ENCODE results near the gene CBFA2T3.

DNA sequence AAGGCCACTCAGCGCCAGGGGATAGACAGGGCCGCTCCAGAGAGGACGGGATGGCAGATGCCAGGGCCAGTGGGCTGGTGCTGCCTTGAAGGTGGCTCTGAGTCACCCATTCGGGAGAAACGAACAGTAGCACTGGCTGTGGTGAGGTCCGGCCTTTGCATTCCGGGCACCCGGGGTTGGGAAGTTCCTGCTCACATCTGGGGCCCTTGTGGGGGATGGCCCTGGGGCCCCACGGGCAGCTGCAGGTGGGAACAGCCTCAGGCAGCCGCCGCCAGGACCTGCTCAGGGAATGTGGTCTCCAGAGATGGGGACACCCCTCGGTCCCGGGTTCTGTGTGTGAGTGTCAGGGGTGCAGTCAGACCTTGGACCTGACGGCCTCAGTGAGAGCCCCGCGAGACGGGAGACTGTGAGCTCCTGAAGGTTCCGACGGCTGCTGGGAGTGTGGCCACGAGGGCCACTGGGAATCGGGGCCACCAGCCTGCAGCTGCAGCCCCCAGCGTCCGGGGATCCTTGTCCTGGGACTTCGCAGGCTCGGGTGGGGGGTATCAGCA lies 1.4 kb downstream of the CBFA2T3 start:
- no peak for TF ChIP-seq CTCF (IDR thresholded peaks at IDR 0.05; ENCODE audit: borderline replicate concordance, extremely low read depth, low read length, poor library complexity, severe bottlenecking)
- TF ChIP-seq EZH2 (IDR thresholded peaks at IDR 0.05; ENCODE audit: borderline replicate concordance, low read depth, low read length, severe bottlenecking), result no peak

Measured in DND-41 (cell line).